ENCODE data around the gene ZBED1.
"Not testable (repeated sequence)": the region's sequence is repeated elsewhere in the genome, so short reads cannot be mapped to it uniquely, and the experiment has no call there.

ZBED1 gene

DNA sequence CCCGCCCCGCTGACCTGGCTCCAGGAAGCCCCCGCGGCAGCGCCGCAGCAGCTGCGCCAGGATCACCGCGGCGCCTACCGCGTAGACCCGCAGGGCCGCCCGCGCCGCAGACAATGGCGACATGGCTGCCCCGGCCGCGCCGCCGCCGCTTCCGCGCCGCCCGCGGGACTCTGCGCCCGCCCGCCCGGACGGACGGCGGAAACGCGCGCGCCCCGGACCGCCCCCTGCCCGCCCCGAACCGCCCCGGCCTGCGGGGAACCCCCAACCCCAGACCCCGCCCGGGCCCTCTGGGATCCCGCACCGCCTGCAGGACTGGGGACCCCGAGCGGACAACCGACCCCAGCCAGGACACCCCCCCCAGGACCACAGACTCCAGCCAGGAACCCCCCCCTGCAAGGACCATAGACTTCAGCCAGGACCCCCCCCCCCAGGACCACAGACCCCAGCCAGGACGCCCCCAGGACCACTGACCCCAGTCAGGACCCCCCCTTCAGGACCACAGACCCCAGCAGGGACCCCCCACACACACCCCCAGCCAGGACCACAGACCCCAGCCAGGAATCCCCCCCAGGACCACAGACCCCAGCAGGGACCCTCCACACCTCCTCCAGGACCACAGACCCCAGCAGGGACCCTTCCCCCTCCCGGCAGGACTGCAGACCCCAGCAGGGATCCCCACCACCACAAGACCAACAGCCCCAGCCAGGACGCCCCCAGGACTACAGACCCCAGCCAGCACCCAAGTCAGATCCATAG lies at the start of gene ZBED1, which contains the start of gene DHRSX:
TSS of gene ZBED1 (minus strand) at position 174 of the 756 bp plus-strand sequence. CDS start 10,257 bp downstream, outside the sequence.
TSS of gene DHRSX (minus strand) at position 174 of the 756 bp plus-strand sequence. CDS start at position 123, 51 bp downstream.
- no peak for DNase-seq

DNA sequence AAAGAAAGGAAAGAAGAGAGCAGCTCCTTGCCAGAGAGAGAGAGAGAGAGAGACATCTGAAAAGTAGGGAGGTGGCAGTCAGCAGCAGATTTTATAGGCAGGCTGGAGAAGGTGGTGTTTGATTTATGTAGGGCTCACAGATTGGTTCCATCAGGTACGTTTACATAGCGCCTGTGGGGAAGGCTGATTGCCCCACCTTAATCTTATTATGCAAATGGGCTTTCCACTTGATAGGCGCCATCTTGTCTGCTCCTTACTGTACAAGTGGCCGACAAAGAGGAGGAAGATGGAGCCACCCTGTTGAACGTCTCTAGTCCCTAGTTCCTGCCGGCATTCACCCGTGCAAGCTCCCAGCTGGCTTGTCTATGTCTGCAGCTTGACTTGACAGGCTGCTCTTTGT lies 49.1 kb upstream of the ZBED1 start:
- no peak for DNase-seq

DNA sequence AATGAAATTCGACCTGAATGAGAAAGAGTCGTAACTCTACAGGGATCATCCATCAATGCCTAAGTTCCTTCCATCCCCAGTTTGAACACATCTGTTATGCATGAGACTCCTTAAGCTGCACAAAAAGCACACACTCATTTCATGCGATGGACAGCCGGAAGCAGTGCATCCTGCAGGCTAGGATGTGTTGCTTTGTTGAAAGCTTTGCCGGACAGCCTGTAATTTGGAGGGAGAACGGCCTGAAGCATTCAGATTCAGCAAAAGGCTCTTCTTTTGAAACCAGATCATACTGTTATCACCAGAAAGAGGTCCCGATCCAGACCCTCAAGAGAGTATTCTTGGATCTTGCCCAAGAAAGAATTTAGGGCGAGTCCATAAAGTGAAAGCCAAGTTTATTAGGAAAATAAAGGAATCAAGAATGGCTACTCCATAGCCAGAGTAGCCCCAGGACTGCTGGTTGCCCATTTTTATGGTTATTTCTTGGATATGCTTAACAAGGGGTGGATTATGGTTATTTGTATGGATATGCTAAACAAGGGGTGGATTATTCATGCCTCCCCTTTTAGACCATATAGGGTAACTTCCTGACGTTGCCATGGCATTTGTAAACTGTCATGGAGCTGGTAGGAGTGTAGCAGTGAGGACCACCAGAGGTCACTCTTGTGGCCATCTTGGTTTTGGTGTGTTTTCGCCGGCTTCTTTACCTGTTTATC lies 48.1 kb upstream of the ZBED1 start:
- DNase-seq, result no peak

DNA sequence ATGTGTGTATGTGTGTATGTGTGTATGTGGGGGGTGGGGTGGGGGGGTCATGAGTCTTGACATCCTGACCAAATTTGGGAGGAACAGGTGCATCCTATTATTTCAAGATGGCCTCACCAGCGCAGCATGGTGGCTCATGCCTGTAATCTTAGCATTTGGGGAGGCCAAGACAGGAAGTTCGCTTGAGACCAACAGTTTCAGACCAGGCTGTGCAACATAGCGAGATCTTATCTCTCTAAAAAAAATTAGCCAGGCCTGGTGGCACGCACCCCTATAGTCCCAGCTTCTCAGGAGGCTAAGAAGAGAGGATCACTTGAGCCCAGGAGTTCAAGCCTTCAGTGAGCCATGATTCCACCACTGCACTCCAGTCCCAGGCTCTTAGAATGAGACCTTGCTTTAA lies 47.0 kb upstream of the ZBED1 start:
- no peak for DNase-seq

DNA sequence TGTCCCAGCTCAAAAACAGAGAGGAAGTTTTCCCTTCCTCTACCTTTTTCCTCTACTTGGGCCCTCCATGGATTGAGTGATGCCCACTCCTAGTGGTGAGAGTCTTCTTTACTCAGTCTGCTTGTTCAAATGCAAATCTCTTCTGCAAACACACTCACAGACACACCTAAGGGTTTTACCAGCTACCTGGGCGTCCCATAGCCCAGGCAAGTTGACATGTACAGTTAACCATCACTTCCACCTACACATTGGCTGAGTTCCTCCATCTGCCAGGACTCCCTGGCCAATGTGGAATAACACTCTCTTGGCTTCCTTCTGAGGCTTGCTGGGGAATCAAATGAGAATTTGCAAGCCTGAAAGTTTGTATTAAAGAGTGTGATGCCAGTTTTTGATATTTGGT lies 45.7 kb upstream of the ZBED1 start:
- no peak for DNase-seq

DNA sequence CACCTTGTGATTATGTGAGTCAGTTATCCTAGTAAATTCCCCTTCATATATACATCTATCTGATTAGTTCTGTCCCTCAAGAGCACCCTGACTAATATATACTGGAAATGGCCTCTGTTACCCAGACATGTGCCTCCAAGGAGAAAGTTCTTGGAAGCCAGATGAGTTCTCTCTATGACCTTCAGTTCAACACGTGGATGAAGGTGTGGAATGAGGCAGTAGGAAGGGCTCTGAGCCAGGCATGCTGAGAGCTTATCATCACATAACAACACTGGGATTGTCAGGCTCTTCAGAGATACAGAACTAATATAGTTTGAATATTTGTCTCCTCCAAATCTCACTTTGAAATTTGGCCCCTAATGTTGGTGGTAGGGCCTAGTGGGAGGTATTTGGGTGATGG lies 44.4 kb upstream of the ZBED1 start:
- DNase-seq, result no peak

DNA sequence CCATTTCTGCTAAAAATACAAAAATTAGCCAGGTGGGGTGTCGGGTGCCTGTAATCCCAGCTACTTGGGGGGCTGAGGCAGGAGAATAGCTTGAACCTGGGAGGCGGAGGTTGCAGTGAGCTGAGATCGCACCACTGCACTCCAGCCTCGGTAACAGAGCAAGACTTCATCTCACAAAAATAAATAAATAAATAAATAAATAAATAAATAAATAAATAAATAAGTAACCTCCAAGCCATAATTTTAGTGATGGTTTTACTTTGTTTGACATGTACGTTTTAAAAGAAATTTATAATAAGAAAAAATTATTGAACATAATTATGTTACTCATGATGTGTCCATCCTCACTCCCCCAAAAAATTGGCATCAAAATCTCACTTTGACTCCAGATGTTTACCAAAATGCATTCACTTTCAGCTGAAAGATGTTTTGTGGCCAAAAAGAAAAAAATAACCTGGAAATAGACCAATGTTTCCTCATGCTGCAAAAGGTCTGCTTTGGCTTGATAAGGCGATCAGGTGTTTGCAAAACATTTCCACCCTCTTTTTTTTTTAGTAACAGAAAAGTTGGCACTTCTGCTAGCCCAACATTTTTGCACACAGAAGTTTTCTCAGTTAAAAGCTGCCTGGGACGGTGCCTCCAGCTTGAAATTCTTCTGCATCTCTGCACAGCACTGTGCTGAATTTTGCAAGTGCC lies 42.2 kb upstream of the ZBED1 start:
- no peak for DNase-seq

DNA sequence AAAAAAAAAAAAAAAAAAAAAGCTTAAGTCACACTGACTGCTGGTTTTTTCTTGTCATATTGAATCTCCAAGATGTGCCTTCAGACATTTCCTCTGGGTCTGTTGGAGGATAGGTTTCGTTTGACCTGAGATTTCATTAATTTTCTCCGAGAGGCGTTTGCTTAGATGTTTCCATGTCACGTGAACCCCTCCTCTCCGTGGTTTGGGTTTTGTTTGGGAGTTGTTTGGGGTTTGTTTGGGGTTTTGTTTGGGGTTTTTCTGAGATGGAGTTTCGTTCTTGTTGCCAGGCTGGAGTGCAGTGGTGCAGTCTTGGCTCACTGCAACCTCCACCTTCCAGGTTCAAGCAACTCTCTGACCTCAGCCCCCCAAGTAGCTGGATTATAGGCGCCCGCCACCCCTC lies 40.8 kb upstream of the ZBED1 start:
- DNase-seq, result no peak

DNA sequence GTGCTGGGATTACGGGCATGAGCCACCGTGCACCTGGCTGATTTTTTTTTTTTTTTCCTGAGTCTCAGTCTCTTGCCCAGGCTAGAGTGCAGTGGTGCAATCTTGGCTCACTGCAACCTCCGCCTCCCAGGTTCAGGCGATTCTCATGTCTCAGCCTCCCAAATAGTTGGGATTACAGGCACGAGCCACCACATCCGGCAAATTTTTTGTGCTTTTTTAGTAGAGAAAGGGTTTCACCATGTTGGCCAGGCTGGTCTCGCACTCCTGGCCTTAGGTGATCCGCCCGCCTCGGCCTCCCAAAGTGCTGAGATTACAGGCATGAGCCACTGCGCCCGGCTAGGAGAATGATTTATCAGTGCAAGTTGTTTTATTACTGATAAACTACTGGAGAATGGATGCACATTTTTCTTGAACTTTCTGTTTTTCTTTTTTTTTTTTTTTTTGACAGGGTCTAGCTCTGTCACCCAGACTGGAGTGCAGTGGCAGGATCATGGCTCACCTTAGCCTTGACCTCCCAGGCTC lies 39.7 kb upstream of the ZBED1 start:
- DNase-seq, result no peak

DNA sequence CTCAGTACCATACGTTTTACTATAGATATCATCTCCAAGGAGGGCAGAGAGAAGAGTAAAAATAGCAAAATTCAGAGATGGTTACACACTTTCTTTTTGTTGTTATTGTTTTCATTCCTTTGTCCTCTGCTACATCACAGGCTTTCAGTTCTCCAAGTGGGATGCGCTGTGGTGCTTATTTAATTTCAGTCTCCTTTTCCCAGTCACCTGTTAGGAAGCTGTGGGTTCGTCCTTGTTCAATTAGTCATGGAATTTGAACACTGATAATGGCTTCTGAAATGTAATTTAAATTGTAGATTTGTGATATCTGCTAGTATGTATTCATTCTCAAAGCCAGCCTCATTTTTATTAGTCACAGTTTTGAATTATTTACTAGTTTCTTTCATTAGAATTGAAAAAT lies 38.8 kb upstream of the ZBED1 start:
- DNase-seq, result no peak

DNA sequence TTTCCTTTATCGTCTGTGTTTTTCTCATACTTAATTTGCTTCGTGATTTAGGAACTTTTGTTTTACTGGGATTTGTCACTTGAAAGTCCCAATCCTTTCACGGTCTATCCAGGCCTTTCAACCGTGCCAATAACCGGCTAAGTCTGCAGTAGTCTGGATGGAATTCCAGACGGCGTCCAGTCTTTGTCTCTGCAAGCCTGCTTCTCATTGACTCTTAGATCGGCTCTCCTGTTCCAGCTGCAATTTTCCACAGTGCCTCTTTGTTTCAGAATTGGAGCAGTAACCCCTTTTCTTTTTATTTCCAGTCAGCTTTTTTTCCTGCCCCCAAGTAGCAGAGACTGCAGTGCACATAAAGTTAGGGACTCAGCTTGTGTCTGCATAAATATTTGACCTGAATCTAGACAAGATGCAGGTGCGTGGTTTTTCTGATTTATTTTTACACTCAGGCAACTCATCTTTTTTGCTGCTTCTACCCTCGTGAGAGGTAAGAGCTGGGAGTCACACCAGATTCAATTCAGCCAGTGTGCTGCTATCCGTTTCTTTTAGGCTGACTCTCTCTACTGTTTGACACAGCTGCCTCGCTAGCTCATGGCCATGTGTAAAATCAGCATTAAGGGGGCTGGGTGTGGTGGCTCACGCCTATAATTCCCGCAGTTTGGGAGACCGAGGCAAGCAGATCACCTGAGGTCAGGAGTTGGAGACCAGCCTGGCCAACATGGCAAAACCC lies 37.4 kb upstream of the ZBED1 start:
- no peak for DNase-seq

DNA sequence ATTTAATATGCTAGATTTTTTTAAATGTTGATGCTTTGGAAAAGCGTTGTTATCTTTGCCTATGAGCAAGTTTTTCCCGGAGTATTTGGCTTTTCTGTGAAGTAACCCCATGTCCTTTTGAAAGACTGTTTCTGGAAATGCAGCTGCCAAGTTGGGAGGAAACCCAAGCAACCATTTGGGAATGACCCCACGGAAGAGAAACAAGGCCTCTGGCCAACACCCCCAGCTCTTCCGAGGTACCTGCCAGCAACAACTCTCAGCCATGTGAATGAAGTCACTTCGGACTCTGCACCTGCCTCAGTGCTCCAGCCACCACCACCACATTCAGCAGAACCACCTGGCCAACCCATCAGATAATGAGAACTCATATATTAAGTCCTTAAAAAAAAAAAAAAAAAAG lies 36.2 kb upstream of the ZBED1 start:
- no peak for DNase-seq

DNA sequence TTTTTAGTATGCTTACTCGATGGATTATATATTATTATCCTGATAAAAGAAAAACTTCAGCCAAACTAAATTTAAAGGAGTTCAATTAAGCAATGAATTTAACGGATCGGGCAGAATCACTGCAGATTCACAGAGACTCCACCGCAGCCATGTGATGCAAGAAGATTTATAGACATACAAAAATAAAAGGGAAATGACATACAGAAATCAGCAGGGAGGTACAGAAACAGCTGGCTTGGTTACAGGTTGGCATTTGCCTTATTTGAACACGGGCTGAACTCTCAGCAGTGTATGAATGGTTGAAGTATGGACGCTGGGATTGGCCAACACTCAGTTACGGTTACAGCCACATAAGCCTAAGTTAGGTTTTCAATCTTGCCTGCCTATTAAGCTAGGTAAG lies 35.4 kb upstream of the ZBED1 start:
- no peak for DNase-seq

DNA sequence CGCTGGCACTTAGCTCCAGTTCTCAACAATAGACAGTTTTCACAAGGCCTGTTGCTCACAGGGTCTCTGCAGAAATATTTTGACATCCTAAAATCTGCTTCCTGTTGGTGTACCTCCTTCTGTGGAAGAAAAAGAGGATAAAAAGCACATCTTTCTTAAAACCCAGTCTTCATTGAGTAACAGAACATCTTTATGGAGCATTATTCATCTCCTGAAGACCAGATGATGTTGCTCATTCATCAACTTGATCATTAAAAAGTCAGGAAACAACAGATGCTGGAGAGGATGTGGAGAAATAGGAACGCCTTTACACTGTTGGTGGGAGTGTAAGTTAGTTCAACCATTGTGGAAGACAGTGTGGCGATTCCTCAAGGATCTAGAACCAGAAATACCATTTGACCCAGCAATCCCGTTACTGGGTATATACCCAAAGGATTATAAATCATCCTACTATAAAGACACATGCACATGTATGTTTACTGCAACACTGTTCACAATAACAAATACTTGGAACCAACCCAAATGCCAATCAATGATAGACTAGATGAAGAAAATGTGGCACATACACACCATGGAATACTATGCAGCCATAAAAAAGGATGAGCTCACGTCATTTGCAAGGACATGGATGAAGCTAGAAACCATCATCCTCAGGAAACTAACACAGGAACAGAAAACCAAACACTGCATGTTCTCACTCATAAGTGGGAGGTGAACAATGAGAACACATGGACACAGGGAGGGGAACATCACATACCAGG lies 33.7 kb upstream of the ZBED1 start:
- DNase-seq, result not testable (repeated sequence)

DNA sequence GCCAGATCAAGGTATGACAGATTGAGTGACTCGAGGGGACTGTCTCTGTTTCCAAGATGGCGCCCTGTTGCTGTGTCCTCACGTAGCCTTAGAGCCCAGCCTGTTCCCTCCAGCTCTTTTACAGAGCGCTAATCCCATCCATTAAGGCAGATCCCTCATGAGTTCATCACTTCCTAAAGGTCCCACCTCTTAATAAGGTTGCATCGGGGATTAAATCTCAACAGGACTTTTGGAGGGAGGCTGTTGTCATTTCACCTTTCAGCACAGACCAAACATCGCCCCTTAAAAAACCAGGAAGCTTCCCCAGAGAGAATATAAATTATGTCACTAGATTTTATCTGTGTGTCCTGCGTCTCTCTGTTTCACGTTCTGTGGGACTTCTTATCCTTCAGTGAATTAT lies 32.6 kb upstream of the ZBED1 start:
- DNase-seq, result no peak

DNA sequence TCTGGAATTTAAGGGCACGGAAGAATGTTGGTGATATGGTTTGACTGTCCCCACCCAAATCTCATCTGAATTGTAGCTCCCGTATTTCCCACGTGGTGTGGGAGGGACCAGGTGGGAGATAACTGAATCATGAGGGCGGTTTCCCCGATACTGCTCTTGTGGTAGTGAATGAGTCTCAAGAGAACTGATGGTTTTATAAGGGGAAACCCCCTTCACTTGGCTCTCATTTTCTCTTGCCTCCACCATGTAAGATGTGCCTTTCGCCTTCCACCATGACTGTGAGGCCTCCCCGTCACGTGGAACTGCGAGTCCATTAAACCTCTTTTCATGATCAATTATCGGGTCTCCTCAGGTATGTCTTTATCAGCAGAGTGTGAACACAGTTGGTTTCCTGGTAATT lies 25.6 kb upstream of the ZBED1 start:
- no peak for DNase-seq

DNA sequence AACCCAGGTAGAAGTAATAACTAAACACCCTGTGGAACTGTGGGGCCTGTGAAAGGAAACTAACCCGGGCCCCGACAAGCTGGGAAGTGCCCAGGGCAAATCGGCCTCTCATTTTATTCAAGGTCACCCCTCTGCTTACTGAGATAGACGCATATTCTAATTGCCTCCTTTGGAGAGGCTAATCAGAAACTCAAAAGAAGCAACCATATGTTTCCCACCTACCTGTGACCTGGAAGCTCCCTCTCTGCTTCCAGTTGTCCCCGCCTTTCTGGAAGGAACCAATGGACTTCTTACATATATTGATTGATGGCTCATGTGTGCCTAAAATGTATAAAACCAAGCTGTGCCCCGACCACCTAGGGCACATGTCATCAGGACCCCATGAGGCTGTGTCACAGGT lies 23.1 kb upstream of the ZBED1 start:
- no peak for DNase-seq

DNA sequence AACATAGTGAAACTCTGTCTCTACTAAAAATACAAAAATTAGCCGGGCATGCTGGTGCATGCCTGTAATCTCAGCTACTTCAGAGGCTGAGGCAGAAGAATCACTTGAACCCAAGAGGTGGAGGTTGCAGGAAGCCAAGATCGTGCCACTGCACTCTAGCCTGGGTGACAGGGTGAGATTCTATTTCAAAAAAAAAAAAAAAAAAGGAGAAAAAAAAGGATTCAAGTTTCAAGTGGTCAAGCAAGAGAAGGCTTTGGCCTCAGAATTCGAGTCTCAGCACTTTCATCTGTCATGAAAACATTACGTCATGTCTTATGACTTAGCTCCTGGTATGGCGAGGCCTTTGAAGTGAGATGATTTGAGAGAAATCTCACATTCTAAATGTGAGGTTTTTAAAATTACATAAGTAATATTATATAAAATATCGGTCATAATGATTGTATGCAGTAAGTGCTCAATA lies 21.2 kb upstream of the ZBED1 start:
- DNase-seq, result no peak

DNA sequence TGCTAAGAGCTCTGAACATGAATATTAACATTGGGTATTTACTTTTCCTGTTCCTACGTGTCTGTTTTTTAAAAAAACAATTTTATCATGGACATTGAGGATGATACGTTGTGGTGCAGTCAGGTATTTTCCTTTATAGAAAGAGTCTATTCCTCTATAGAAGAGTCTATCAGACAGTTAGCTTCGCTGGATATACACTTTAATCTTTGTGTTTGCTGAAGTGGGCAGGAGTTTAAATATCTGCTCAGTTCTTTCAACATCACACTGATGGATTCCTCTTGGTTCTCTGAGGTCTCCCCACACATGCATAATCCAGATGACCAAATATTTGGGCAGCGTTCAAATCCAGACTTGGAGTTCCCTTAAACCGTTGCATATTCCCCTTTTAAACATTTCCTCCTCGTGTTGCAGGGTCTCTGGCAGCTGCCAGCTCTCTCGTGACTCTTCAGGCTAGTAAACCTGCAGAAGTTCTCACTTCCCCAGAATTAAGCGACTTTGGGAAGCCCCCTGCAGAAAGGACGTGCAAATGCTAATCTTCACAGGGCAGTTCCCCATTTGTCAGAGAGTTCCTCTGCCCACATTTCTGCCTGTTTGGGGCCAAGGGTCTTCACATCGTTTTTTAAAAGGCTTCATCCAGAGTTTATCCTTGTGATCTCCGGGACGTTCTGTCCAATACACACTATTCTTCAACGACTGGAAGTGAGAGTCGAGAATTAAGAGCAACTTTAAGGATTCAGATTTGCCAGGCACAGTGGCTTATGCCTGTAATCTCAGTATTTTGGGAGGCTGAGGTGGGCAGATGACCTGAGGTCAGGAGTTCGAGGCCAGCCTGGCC lies 20.5 kb upstream of the ZBED1 start:
- no peak for DNase-seq

DNA sequence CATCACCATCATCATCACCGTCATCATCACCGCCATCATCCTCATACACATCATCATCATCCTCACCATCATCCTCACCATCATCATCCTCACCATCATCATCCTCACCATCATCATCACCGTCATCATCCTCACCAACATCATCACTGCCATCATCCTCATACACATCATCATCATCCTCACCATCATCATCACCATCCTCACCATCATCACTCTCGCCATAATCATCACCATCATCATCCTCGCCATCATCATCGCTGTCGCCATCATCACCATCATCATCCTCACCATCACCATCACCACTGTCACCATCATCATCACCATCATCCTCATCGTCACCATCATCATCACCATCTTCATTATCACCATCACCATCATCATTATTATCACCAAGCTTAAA lies 19.8 kb upstream of the ZBED1 start:
- no peak for DNase-seq

DNA sequence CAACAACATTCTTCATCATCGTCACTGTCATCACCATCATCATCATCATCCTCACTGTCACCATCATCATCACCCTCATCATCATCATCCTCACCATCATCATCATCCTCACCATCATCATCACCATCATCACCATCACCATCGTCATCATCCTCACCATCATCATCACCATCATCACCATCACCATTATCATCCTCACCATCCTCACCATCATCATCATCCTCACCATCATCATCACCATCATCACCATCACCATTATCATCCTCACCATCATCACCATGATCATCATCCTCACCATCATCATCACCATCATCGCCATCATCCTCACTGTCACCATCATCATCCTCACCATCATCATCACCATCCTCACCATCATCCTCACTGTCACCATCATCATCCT lies 18.9 kb upstream of the ZBED1 start:
- DNase-seq, result not testable (repeated sequence)

All from NCI-H2081 (cell line).